ENCODE data around the gene KDM5A.
"Not testable (repeated sequence)": the region's sequence is repeated elsewhere in the genome, so short reads cannot be mapped to it uniquely, and the experiment has no call there.

The KDM5A gene

GRCh38 chr12:332581-333205, 56.4 kb downstream of the KDM5A start:
- DNase-seq (ENCODE audit: low spot score): no peak

GRCh38 chr12:331287-331686, 57.8 kb downstream of the KDM5A start:
- no peak for DNase-seq (ENCODE audit: low spot score)

GRCh38 chr12:325906-326305, 63.2 kb downstream of the KDM5A start:
- no peak for DNase-seq (ENCODE audit: low spot score)

GRCh38 chr12:323507-323906, 65.6 kb downstream of the KDM5A start:
- DNase-seq (ENCODE audit: low spot score): no peak

- DNase-seq (ENCODE audit: low spot score): no peak
Measured at GRCh38 chr12:321606-322326, 67.4 kb downstream of the KDM5A start.

- no peak for DNase-seq (ENCODE audit: low spot score)
Measured at GRCh38 chr12:318759-319515, 70.2 kb downstream of the KDM5A start.

- DNase-seq (ENCODE audit: low spot score): no peak
Measured at GRCh38 chr12:308511-308910, 80.6 kb downstream of the KDM5A start.

GRCh38 chr12:307406-307805, 81.7 kb downstream of the KDM5A start:
- DNase-seq (ENCODE audit: low spot score): no peak

GRCh38 chr12:304805-305204, 84.3 kb downstream of the KDM5A start:
- no peak for DNase-seq (ENCODE audit: low spot score)

GRCh38 chr12:302766-303165, 86.4 kb downstream of the KDM5A start:
- not testable (repeated sequence) for DNase-seq (ENCODE audit: low spot score)

GRCh38 chr12:300166-300565, 89.0 kb downstream of the KDM5A start:
- not testable (repeated sequence) for DNase-seq (ENCODE audit: low spot score)

- not testable (repeated sequence) for DNase-seq (ENCODE audit: low spot score)
Measured at GRCh38 chr12:299511-299910, 89.6 kb downstream of the KDM5A start.

- not testable (repeated sequence) for DNase-seq (ENCODE audit: low spot score)
Measured at GRCh38 chr12:298059-298458, 91.1 kb downstream of the KDM5A start.

- DNase-seq (ENCODE audit: low spot score): no peak
Measured at GRCh38 chr12:295132-295531, 94.0 kb downstream of the KDM5A start.

GRCh38 chr12:293199-293598, 95.9 kb downstream of the KDM5A start:
- no peak for DNase-seq (ENCODE audit: low spot score)

- DNase-seq (ENCODE audit: low spot score): no peak
Measured at GRCh38 chr12:292186-292585, 96.9 kb downstream of the KDM5A start.

- no peak for DNase-seq (ENCODE audit: low spot score)
Measured at GRCh38 chr12:291153-291723, 97.9 kb downstream of the KDM5A start.

GRCh38 chr12:288687-289086, 100.4 kb downstream of the KDM5A start:
- DNase-seq (ENCODE audit: low spot score): no peak

- no peak for DNase-seq (ENCODE audit: low spot score)
Measured at GRCh38 chr12:286531-287300, 102.4 kb downstream of the KDM5A start.

- no peak for DNase-seq (ENCODE audit: low spot score)
Measured at GRCh38 chr12:278046-278445, 111.1 kb downstream of the KDM5A start.

- DNase-seq (ENCODE audit: low spot score): no peak
Measured at GRCh38 chr12:275812-276211, 113.3 kb downstream of the KDM5A start.

GRCh38 chr12:273382-273781, 115.7 kb downstream of the KDM5A start:
- DNase-seq (ENCODE audit: low spot score): no peak

Data from ecto neural progenitor cell (in vitro differentiated cells).